ENCODE results near the gene FEM1A.

DNA sequence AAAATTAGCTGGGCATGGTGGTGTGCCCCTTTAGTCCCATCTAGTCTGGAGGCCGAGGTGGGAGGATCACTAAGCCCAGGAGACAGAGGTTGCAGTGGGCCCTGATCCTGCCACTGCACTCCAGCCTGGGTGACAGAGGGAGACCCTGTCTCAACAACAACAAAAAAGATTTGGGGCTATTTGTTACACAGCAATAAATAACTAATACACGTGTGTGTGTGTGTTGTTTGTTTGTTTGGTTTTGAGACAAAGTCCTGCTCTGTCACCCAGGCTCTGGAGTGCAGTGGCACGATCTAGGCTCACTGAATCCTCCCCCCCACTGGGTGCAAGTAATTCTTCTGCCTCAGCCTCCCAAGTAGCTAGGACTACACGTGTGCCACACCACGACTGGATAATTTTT lies 32.9 kb upstream of the FEM1A start:
- TF ChIP-seq, protein P1, sequence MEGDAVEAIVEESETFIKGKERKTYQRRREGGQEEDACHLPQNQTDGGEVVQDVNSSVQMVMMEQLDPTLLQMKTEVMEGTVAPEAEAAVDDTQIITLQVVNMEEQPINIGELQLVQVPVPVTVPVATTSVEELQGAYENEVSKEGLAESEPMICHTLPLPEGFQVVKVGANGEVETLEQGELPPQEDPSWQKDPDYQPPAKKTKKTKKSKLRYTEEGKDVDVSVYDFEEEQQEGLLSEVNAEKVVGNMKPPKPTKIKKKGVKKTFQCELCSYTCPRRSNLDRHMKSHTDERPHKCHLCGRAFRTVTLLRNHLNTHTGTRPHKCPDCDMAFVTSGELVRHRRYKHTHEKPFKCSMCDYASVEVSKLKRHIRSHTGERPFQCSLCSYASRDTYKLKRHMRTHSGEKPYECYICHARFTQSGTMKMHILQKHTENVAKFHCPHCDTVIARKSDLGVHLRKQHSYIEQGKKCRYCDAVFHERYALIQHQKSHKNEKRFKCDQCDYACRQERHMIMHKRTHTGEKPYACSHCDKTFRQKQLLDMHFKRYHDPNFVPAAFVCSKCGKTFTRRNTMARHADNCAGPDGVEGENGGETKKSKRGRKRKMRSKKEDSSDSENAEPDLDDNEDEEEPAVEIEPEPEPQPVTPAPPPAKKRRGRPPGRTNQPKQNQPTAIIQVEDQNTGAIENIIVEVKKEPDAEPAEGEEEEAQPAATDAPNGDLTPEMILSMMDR (IDR thresholded peaks at IDR 0.05; ENCODE audit: control extremely low read depth in 1 of 3, insufficient read depth in 1 of 3, low read depth in 1 of 3, low read length in 3 of 3) = no peak
- TF ChIP-seq EZH2 (IDR thresholded peaks at IDR 0.05; ENCODE audit: low read depth, low read length, severe bottlenecking) (no peak), ZNF274 (IDR thresholded peaks at IDR 0.05; ENCODE audit: borderline replicate concordance, extremely low read depth, low read length) (no peak), CHD1 (IDR thresholded peaks at IDR 0.05; ENCODE audit: low read depth, low read length) (no peak), POLR2A (IDR thresholded peaks at IDR 0.05; ENCODE audit: control extremely low read depth in 1 of 2, low read depth in 2 of 2, low read length in 2 of 2) (no peak), JUN (IDR thresholded peaks at IDR 0.05; ENCODE audit: low read depth, low read length) (no peak), RFX5 (IDR thresholded peaks at IDR 0.05; ENCODE audit: borderline replicate concordance, low read depth, low read length) (no peak), TEAD4 (IDR thresholded peaks at IDR 0.05; ENCODE audit: low read depth, low read length) (no peak), CHD2 (IDR thresholded peaks at IDR 0.05; ENCODE audit: low read length) (no peak)

Data from H1 (cell line).